ENCODE data around the gene ZFAND2A.
"Not testable (repeated sequence)": the region's sequence is repeated elsewhere in the genome, so short reads cannot be mapped to it uniquely, and the experiment has no call there.

ZFAND2A gene

DNA sequence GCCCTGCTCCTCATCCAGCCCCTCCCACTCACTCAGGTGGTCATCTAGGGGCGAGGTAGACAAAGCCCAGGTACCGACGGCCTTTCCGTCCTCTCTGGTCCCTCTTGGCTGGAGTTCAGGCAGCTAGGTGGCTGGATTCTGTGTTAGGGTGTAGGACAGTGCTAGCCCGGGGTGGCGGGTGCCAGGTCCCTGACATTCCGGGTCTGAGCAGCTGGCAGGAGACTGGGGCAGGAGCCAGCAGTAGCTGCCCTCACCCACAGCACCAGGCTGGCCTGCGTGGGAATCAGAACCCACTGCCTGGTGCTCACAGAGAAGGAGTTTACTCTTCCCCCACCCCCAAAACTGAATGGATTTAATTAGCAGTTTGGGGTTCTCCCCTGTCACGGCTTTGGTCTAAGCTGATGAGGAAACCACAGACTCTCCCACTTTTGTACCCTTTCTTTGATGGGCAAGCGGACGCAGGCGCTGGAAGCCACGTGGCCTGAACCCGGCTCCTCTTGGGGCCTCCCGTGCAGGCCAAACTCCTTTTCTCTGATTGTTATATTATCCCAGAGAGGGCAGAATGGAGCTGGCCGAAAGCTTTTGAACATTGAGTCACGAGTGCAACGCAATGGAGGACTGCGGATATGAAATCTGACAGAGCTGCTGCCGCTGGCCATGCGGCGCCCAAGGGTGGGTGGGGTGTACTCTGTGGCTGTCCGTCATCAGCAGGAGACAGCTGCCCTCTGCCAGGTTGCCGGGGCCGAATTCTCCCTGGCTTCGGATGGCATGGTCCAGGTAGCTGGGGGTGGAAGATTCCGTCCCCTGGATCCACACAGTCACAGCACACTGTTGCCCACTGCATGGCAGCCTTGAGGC is 12.9 kb upstream of the ZFAND2A start:
- peaks cover 11% of the 10 kb centered on the region for H3K4me1 ChIP-seq (ENCODE audit: control insufficient read depth, insufficient read depth, low read length)
- H3K36me3 ChIP-seq (ENCODE audit: control insufficient read depth, insufficient read depth, low read length), result no peaks in the 10 kb centered on the region
- no peaks in the 10 kb centered on the region for H3K9me3 ChIP-seq (ENCODE audit: control insufficient read depth, low read length)
- no peak overlapping the region for H3K4me3 ChIP-seq (ENCODE audit: low read length)
- H3K27me3 ChIP-seq (ENCODE audit: control insufficient read depth, insufficient read depth, low read length), result no peaks in the 10 kb centered on the region
- no peak overlapping the region for H3K9ac ChIP-seq (ENCODE audit: low read length)

GRCh38 chr7:1171516-1171915 is 11.5 kb upstream of the ZFAND2A start:
- H3K36me3 ChIP-seq (ENCODE audit: control insufficient read depth, insufficient read depth, low read length); H3K9ac ChIP-seq (ENCODE audit: low read length); H3K4me3 ChIP-seq (ENCODE audit: low read length); H3K27me3 ChIP-seq (ENCODE audit: control insufficient read depth, insufficient read depth, low read length); H3K9me3 ChIP-seq (ENCODE audit: control insufficient read depth, low read length); H3K4me1 ChIP-seq (ENCODE audit: control insufficient read depth, insufficient read depth, low read length): not testable (repeated sequence)

GRCh38 chr7:1170741-1171501 is 10.9 kb upstream of the ZFAND2A start:
- no peak overlapping the region for H3K4me3 ChIP-seq (ENCODE audit: low read length)
- no peaks in the 10 kb centered on the region for H3K36me3 ChIP-seq (ENCODE audit: control insufficient read depth, insufficient read depth, low read length)
- H3K9ac ChIP-seq (ENCODE audit: low read length), result no peak overlapping the region
- no peaks in the 10 kb centered on the region for H3K9me3 ChIP-seq (ENCODE audit: control insufficient read depth, low read length)
- peaks cover 2% of the 10 kb centered on the region for H3K4me1 ChIP-seq (ENCODE audit: control insufficient read depth, insufficient read depth, low read length)
- H3K27me3 ChIP-seq (ENCODE audit: control insufficient read depth, insufficient read depth, low read length), result no peaks in the 10 kb centered on the region

DNA sequence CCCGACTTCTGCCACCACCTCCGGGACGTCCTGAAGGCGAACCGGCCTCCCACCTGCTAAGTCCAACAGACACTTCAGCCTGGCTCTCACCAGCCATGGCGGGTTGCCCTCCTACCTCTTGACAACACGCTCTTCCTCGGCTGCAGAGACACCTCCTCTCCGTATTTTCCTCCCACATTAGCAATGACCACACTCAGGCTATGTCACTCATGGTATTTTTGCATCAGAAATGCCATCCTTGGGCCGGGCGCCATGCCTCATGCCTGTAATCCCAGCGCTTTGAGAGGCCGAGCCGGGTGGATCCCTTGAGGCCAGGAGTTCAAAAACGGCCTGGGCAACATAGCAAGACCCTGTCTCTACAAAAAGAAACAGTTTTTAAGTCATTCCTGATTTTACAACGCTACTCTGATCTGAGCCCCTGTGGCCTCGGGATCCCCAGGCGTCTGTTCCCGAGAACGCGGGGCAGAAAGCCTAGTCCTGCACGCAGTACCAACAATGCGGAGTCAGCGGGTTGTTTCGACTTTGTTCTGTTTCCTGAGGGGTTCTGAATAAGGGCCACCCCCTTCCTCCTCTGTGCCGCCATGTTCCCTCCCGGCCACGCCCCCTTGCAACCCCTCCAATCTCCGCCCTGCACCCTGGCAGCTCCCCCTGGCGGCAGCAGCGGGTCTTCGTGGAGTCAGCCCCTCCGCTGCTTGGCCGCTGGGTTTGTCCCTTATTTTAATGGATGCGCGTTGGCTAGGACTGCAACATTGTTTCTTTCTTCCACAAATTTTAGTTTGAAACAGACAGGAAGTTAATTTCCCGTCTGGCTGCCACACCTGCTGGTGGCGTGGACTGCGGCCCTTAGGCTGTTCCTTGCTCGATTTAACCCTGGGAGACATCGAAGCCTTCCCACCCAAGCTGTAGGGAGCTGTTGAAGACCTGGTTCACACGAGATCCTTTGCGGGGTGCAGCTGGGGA is 9.7 kb upstream of the ZFAND2A start:
- H3K4me1 ChIP-seq (ENCODE audit: control insufficient read depth, insufficient read depth, low read length), result no peaks in the 10 kb centered on the region
- H3K36me3 ChIP-seq (ENCODE audit: control insufficient read depth, insufficient read depth, low read length), result no peaks in the 10 kb centered on the region
- peak overlapping the region; percentile 36 for H3K4me3 ChIP-seq (ENCODE audit: low read length)
- H3K9ac ChIP-seq (ENCODE audit: low read length), result peak overlapping the region; percentile 29
- H3K9me3 ChIP-seq (ENCODE audit: control insufficient read depth, low read length), result no peaks in the 10 kb centered on the region
- H3K27me3 ChIP-seq (ENCODE audit: control insufficient read depth, insufficient read depth, low read length), result no peaks in the 10 kb centered on the region

GRCh38 chr7:1168422-1168821 is 8.4 kb upstream of the ZFAND2A start:
- Histone ChIP-seq H3K4me1 (ENCODE audit: control insufficient read depth, insufficient read depth, low read length) (no peaks in the 10 kb centered on the region), H3K36me3 (ENCODE audit: control insufficient read depth, insufficient read depth, low read length) (no peaks in the 10 kb centered on the region), H3K9me3 (ENCODE audit: control insufficient read depth, low read length) (no peaks in the 10 kb centered on the region), H3K27me3 (ENCODE audit: control insufficient read depth, insufficient read depth, low read length) (no peaks in the 10 kb centered on the region), H3K4me3 (ENCODE audit: low read length) (no peak overlapping the region), H3K9ac (ENCODE audit: low read length) (no peak overlapping the region)

DNA sequence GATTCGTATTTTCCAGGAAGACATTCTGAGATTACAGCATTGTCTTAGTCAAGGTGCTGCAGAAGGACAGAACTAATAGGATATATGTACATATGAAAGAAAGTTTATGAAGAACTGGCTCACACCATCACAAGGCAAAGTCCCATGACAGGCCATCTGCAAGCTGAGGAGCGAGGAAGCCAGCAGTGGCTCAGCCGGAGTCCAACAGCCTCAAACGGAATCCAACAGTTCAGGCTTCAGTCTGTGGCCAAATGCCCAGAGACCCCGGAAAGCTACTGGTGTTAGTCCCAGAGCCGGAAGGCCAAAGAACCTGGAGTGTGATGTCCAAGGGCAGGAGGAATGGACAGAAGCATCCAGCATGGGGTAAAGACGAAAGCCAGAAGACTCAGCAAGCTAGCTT is 4.4 kb upstream of the ZFAND2A start:
- H3K4me1 ChIP-seq (ENCODE audit: control insufficient read depth, insufficient read depth, low read length), result no peaks in the 10 kb centered on the region

DNA sequence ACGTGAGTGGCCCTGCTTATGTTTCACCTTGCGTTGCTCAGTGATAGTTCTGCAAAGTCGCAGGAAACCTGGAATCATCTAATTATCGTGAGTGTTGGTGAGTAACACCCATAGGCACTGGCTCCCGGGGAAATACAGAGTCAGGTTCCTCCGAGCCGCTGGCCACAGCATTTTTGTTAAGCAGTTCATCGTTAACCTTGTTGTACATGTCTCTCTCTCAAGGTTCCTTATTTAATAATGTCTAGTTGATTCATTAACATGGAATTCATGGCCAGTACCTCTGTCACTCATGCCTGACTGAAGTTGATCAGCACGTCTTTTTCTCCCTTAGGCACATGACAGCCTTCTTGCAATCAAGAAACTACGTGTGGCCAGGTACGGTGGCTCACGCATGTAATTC is 3.1 kb upstream of the ZFAND2A start:
- H3K27me3 ChIP-seq (ENCODE audit: control insufficient read depth, insufficient read depth, low read length), result no peaks in the 10 kb centered on the region
- no peaks in the 10 kb centered on the region for H3K9me3 ChIP-seq (ENCODE audit: control insufficient read depth, low read length)
- no peaks in the 10 kb centered on the region for H3K36me3 ChIP-seq (ENCODE audit: control insufficient read depth, insufficient read depth, low read length)
- no peak overlapping the region for H3K9ac ChIP-seq (ENCODE audit: low read length)
- no peak overlapping the region for H3K4me3 ChIP-seq (ENCODE audit: low read length)
- peaks cover 8% of the 10 kb centered on the region for H3K4me1 ChIP-seq (ENCODE audit: control insufficient read depth, insufficient read depth, low read length)

More for the DNA sequence above, 4.4 kb upstream of the ZFAND2A start:
- Histone ChIP-seq H3K4me3 (ENCODE audit: low read length) (no peak overlapping the region), H3K27me3 (ENCODE audit: control insufficient read depth, insufficient read depth, low read length) (no peaks in the 10 kb centered on the region), H3K36me3 (ENCODE audit: control insufficient read depth, insufficient read depth, low read length) (no peaks in the 10 kb centered on the region), H3K9ac (ENCODE audit: low read length) (no peak overlapping the region), H3K9me3 (ENCODE audit: control insufficient read depth, low read length) (no peaks in the 10 kb centered on the region)

GRCh38 chr7:1160670-1161021 is 650 bp upstream of the ZFAND2A start:
- no peaks in the 10 kb centered on the region for H3K36me3 ChIP-seq (ENCODE audit: control insufficient read depth, insufficient read depth, low read length)
- H3K9ac ChIP-seq (ENCODE audit: low read length), result peak overlapping the region; percentile 97
- peaks cover 28% of the 10 kb centered on the region for H3K4me1 ChIP-seq (ENCODE audit: control insufficient read depth, insufficient read depth, low read length)

GRCh38 chr7:1159231-1159630 is 765 bp downstream of the ZFAND2A start:
- not testable (repeated sequence) for H3K27me3 ChIP-seq (ENCODE audit: control insufficient read depth, insufficient read depth, low read length); H3K9me3 ChIP-seq (ENCODE audit: control insufficient read depth, low read length); H3K36me3 ChIP-seq (ENCODE audit: control insufficient read depth, insufficient read depth, low read length)
- H3K4me1 ChIP-seq (ENCODE audit: control insufficient read depth, insufficient read depth, low read length), result peaks cover 32% of the 10 kb centered on the region
- peak overlapping the region; percentile 62 for H3K4me3 ChIP-seq (ENCODE audit: low read length)
- H3K9ac ChIP-seq (ENCODE audit: low read length), result peak overlapping the region; percentile 86

More at GRCh38 chr7:1160670-1161021, 650 bp upstream of the ZFAND2A start:
- Histone ChIP-seq H3K9me3 (ENCODE audit: control insufficient read depth, low read length) (no peaks in the 10 kb centered on the region), H3K4me3 (ENCODE audit: low read length) (peak overlapping the region; percentile 58), H3K27me3 (ENCODE audit: control insufficient read depth, insufficient read depth, low read length) (no peaks in the 10 kb centered on the region)

GRCh38 chr7:1158203-1159126 is 1.5 kb downstream of the ZFAND2A start:
- peak overlapping the region; percentile 62 for H3K4me3 ChIP-seq (ENCODE audit: low read length)
- peak overlapping the region; percentile 86 for H3K9ac ChIP-seq (ENCODE audit: low read length)
- H3K4me1 ChIP-seq (ENCODE audit: control insufficient read depth, insufficient read depth, low read length), result peaks cover 32% of the 10 kb centered on the region
- H3K9me3 ChIP-seq (ENCODE audit: control insufficient read depth, low read length), result no peaks in the 10 kb centered on the region
- no peaks in the 10 kb centered on the region for H3K27me3 ChIP-seq (ENCODE audit: control insufficient read depth, insufficient read depth, low read length)
- peaks cover 4% of the 10 kb centered on the region for H3K36me3 ChIP-seq (ENCODE audit: control insufficient read depth, insufficient read depth, low read length)
